GM18502 (cell line): Measurements from ENCODE around the gene VEZT.
A peak's percentile ranks its signal among the peaks of the same experiment; 100 is the strongest.

Experiments used
- ATAC-seq: cut with Tn5 transposase; IDR thresholded peaks from one replicate; pipeline ENCODE4 v1.9.1; 2021; ENCODE audit warnings: mild to moderate bottlenecking; ENCODE audit not compliant: unreplicated experiment, poor library complexity

Gene VEZT

DNA sequence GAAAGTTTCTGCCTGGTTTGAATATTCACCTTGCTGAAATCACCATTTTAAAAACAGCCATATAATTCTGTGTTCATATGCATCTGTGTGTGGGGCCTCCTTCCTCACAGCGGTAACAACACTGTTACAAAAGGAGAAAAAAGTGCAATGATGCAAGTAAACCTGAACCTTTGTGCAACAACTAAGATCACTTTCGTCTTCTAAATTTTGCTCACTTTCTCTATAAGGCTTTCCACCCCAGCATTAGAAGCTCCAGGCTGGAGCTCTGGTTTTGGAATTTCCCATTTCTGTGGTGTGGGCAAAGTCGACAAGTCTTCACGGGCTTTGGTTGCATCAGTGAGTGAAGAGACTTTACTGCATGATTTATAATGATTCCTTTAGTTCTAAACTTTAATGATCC, 18.7 kb upstream of the VEZT start:
- ATAC-seq: peak; percentile 55

DNA sequence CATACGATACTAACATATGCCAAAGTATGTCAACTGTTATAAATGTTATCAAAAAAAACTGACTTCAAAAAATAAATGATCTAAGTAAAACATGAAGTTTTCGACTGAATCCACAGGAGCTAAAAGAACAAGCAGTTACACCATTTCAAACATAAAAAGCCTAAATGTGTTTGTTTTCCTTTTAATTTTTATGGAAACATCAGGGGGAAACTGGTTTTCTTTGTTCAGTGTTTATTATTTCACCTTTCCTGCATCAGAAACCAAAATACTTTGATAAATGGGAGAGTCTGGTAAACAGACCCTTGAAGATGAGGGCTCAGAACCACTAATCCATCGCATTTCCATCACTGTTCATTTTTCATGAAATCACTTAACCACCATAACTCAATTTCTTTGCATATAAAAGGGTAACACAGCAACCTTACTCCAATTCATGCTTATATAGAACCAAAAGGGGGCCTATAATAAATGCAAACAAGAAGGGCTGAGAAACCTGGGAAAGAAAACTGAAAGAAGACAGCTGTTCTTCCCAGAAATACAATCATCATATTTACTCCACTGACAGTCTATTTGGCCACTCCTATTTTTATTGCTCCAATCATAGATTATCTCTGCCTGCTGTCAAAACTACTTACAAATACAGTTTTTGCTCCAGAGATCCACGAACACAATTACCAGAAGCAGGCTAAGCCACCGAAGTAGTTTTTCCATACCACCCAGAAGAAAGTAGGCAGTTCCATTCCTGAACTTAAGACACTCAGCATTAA, 17.3 kb upstream of the VEZT start:
- no peak for ATAC-seq

- no peak for ATAC-seq
These were observed 16.4 kb upstream of the VEZT start for GRCh38 chr12:95201056-95201670.

DNA sequence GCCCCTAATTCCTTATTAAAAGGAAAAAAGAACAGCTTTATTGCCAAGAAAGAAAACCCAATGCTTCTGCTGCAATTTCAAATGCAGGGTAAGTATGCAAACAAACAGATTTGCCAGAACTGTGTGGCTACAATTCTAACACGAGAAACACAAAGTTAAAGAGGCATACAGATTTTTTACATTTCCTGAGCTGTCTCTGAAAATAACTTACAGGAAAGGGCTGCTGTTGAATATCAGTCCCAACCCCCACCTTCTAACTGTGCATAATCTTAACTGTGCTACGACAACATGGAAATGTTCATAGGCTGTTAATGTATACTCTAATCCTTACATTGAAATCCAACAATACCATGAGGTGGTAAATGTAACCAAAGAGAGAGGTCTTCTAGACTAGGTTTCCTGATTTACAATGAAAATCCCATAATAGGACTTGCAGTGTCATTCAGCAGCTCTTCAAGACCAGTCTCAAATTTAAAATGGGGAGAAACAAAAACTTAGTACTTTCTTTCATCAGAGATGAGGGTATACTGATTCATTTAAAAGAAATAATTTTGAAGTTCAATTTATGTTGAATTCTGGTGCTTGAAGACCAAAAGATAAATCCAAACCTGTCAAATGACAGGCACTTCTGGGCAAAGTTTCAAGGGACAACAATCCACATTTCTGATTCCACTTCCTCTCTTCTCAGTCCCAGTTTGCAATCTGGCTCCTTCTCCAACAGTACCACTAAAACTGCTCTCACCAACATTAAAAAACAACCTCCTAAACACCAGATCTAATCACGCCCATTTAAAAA, 14.7 kb upstream of the VEZT start:
- no peak for ATAC-seq

DNA sequence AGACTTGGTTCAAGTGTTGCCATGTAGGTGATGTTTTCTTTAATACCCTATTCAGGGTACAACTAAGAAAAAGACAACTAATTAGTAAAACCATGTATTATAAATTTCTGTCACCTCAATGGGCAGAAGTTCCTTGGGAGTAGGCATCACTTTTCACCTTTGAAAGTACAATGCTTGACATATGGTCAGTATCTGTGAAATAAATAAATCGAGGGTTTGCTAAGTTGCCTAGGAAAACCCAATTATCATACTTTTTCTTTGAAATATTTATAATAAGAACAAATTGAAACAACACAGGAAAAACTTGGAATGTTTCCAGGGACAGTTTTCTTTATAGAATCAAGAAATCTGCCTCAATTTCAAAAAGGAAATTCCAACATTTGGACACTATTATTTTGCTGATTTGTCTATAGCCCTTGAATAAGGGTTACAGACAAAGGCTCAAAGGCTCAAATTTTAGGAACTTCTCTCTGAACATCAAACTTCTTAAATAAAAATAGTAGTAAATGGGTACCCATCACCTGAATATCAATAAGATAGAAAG, 14.0 kb upstream of the VEZT start:
- no peak for ATAC-seq

DNA sequence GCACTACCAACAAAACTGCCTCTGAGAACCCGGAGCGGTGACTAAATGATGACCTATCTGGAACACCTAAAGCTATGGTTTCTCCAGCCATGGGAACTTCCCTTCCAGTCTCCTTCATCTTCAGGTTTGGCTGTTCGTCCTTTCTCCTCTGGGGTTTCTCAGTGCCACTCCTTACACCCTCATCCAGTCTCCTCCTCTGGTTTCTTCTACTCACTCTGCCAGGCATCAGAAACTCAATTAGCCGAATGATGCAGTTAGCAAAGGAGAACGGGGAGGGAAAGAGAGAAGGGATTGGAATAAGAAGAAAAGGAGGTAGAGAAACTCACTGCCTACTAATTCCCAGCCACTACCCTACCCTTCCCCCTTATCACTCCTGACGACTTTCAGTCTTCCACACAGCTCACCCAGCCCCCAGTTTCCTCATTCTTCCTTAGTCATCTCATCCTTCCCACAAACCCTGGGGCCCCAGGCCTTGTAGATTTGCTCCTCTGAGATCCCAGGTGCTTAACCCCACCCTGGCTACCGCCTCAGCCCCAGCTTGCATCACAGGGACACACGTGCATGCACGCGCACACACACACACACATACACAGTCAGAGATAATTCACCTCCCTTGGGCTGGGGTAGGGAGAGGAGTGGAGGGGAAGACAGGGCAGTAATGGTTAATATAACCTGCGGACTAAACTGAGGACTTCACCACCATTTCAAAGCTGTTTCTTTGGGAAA, 13.3 kb upstream of the VEZT start:
- ATAC-seq: peak; percentile 41

DNA sequence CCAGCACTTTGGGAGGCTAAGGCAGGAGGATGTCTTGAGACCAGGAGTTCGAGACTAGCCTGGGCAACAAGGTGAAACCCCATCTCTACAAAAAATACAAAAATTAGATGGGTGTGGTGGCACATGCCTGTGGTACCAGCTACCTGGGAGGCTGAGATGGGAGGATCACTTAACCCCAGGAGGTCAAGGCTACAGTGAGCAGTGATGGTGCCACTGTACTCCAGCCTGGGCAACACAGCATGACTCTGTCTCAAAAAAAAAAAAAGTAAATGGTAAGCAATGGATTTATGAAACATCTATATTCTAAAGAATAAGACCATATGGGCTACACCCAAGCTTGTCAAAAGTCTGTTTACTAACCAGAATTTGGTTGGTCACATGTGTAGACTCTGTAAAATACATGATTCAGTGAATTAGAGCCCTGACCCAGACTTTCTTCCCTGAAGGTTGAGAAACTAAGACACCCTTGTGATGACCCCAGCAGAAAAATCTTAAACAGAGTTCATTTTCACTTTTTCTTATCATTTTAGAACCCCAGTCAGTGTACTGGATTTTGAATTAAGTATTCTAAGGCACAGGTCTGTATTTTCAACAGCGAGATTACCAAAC, 12.5 kb upstream of the VEZT start:
- ATAC-seq: no peak

DNA sequence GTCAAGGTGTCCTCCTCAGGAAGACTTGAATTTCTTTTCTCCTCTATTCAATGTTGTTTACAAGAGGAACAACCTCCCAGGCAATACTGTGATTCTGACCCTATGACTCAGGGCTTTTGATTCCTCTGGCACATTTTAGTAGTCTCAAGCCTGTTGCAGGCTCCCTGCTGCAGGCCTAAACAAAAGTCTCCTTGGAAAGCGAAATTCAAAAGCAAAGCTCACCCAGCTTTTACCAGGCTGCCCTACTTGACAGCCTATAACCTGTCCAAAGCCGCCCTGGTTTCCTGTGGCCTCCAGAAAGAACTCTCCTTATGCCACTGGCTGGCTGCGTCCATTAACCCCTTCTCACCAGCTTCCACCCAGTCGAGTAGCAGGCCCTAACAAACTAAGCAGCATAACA, 11.9 kb upstream of the VEZT start:
- no peak for ATAC-seq

- no peak for ATAC-seq
These were observed 10.7 kb upstream of the VEZT start for GRCh38 chr12:95206916-95207315.

DNA sequence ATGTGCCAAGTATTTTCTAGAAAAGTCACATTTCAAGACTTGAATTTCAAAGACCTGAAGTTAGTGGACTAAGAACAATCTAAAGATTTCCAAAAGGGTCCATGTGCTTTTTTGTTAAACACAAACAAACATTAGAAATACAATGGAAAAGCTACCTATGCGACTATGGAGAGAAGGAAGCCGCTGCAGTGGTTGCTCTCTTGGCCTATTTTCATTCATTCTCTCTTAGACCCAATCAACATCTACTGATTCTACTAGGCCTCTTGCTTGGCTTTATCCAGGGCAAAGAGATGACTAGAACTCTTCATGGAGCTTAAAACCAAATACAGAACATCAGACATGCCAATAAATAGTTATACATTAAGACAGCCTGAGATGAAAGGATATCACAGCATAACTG, 10.2 kb upstream of the VEZT start:
- ATAC-seq: no peak

DNA sequence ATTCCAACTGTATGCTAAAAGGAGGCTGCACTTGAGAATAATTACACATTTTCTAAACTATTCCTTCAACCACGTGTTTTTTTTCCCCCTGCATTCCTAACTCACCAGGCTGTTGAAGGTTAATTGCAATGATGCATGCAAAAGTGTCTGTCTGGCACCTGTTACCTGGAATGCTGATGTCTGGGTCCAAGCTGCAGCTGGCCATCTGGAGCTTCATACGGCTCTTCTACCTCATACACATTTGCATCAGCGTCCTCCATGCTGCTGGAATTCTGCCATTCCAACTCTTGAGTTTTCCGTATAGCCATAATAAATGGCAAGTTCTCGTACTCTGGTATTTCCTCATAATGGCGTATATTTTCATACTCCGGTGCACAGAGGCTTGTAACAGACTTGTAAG, 8.9 kb upstream of the VEZT start:
- ATAC-seq: no peak

DNA sequence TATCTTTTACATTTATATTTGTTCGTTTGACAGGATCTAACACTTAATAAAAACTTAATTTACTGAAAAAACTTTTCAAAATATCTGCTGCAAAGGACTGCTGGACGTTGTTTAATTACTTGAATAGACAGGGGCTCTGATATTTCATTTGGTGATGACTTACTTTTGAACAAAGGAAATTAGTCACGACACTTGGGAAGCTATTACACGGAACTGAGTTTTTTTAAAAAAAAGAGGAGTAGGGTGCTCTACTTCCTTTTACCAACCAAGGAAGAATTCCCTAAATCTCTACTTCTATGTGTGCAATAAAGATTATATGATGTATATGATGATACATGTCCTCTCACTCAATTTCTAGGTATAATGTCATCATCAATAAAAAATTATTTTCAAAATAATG, 5.0 kb upstream of the VEZT start:
- ATAC-seq: no peak

GRCh38 chr12:95213119-95213518, 4.5 kb upstream of the VEZT start:
- ATAC-seq: no peak

- no peak for ATAC-seq
These were observed 3.7 kb upstream of the VEZT start for GRCh38 chr12:95213928-95214327.

- no peak for ATAC-seq
These were observed 3.1 kb upstream of the VEZT start for GRCh38 chr12:95214466-95214865.

DNA sequence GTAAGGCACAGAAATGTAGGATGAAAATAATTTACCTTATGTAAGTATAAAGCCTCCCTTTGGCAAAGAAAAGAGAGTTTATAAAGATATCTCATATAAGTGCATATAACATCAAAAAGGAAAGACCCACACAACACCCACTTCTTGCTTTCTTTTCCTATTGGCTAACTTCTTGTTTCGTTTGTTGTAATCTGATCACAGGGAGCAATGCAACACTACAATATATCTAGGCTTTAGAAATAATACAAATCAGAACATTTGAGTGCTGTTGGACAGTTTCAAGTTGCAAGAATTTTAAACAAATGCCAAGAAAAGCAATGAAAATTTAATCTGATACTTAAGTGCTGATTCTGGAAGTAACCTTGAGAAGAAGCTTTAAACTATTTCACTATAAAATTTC, 1.7 kb upstream of the VEZT start:
- ATAC-seq: no peak

- ATAC-seq: peak; percentile 32
These were observed 763 bp upstream of the VEZT start for GRCh38 chr12:95216711-95217376.

GRCh38 chr12:95218150-95219133, 835 bp downstream of the VEZT start:
- ATAC-seq: peak; percentile 7
